H9 (cell line): ENCODE data around the gene SLC7A14. TPM values are rescaled to one million over a fixed set of nuclear protein-coding genes. Genes with fewer than 3 reads are reported as not detected.

ENCODE experiments used
- DNase-seq: peaks from one replicate; pipeline ENCODE4 v3.0.0-alpha.2; 2017
- H2AFZ ChIP-seq: one replicate; pipeline ENCODE4 v1.6.1; 2013; ENCODE audit warnings: mild to moderate bottlenecking, low read length, control low read depth, moderate library complexity
- H2AK5ac ChIP-seq: 2 replicates; pipeline ENCODE4 v1.6.1; 2013; ENCODE audit warnings: low read length, control low read depth, mixed read lengths; ENCODE audit not compliant: insufficient read length
- H2BK120ac ChIP-seq: one replicate; pipeline ENCODE4 v1.6.1; 2013; ENCODE audit warnings: low read depth, mild to moderate bottlenecking, low read length, control low read depth, inconsistent platforms; ENCODE audit not compliant: poor library complexity, severe bottlenecking
- H2BK12ac ChIP-seq: 2 replicates; pipeline ENCODE4 v1.6.1; 2013; ENCODE audit warnings: low read length, control low read depth, mixed read lengths, low read depth; ENCODE audit not compliant: insufficient read length
- H2BK15ac ChIP-seq: 2 replicates; pipeline ENCODE4 v1.6.1; 2013; ENCODE audit warnings: low read depth, low read length, control low read depth
- H2BK20ac ChIP-seq: one replicate; pipeline ENCODE4 v1.6.1; 2013; ENCODE audit warnings: low read depth, mild to moderate bottlenecking, low read length, control low read depth, inconsistent platforms; ENCODE audit not compliant: poor library complexity, severe bottlenecking
- H2BK5ac ChIP-seq: 2 replicates; pipeline ENCODE4 v1.6.1; 2013; ENCODE audit warnings: low read length, control low read depth, mixed read lengths; ENCODE audit not compliant: insufficient read length
- H3K14ac ChIP-seq: 2 replicates; pipeline ENCODE4 v1.6.1; 2013; ENCODE audit warnings: low read length, control low read depth; ENCODE audit not compliant: insufficient read depth
- H3K18ac ChIP-seq: 2 replicates; pipeline ENCODE4 v1.6.1; 2013; ENCODE audit warnings: low read depth, mild to moderate bottlenecking, mixed read lengths, low read length, control low read depth; ENCODE audit not compliant: insufficient read length
- H3K23ac ChIP-seq: 2 replicates; pipeline ENCODE4 v1.6.1; 2013; ENCODE audit warnings: low read length, control low read depth, mixed read lengths, low read depth; ENCODE audit not compliant: insufficient read length
- H3K23me2 ChIP-seq: 2 replicates; pipeline ENCODE4 v1.6.1; 2013; ENCODE audit warnings: low read depth, mild to moderate bottlenecking, mixed read lengths, low read length, control low read depth; ENCODE audit not compliant: insufficient read length, poor library complexity, severe bottlenecking
- H3K27ac ChIP-seq: 2 replicates; pipeline ENCODE4 v1.5.1; 2013; ENCODE audit warnings: low read length, control low read depth, mixed read lengths, low read depth; ENCODE audit not compliant: insufficient read length
- H3K27me3 ChIP-seq: 2 replicates; pipeline ENCODE4 v1.6.1; 2013; ENCODE audit warnings: low read length, control low read depth, inconsistent platforms; ENCODE audit not compliant: insufficient read depth
- H3K4ac ChIP-seq: 2 replicates; pipeline ENCODE4 v1.6.1; 2013; ENCODE audit warnings: low read depth, mild to moderate bottlenecking, control low read depth, inconsistent platforms, low read length, moderate library complexity
- H3K4me1 ChIP-seq: 2 replicates; pipeline ENCODE4 v1.6.1; 2013; ENCODE audit warnings: low read length, control low read depth, inconsistent platforms; ENCODE audit not compliant: insufficient read depth
- H3K4me2 ChIP-seq: 2 replicates; pipeline ENCODE4 v1.6.1; 2013; ENCODE audit warnings: low read length, control low read depth, mixed read lengths; ENCODE audit not compliant: insufficient read length, insufficient read depth
- H3K56ac ChIP-seq: 2 replicates; pipeline ENCODE4 v1.6.1; 2013; ENCODE audit warnings: low read depth, mild to moderate bottlenecking, mixed read lengths, low read length, control low read depth; ENCODE audit not compliant: insufficient read length
- H3K79me1 ChIP-seq: 2 replicates; pipeline ENCODE4 v1.6.1; 2013; ENCODE audit warnings: low read depth, mild to moderate bottlenecking, moderate library complexity, low read length, control low read depth, inconsistent platforms; ENCODE audit not compliant: insufficient read depth, poor library complexity, severe bottlenecking
- H3K79me2 ChIP-seq: 2 replicates; pipeline ENCODE4 v1.6.1; 2013; ENCODE audit warnings: low read length, control low read depth, inconsistent platforms; ENCODE audit not compliant: insufficient read depth
- H3K9ac ChIP-seq: 2 replicates; pipeline ENCODE4 v1.6.1; 2013; ENCODE audit warnings: low read length, control low read depth, mixed read lengths; ENCODE audit not compliant: insufficient read length; ENCODE audit errors: extremely low read depth
- H3K9me3 ChIP-seq: one replicate; pipeline ENCODE4 v1.6.1; 2013; ENCODE audit warnings: low read depth, low read length, inconsistent platforms; ENCODE audit not compliant: control insufficient read depth
- H3T11ph ChIP-seq: one replicate; pipeline ENCODE4 v1.6.1; 2013; ENCODE audit warnings: mild to moderate bottlenecking, low read length, control low read depth, inconsistent platforms
- H4K20me1 ChIP-seq: one replicate; pipeline ENCODE4 v1.6.1; 2013; ENCODE audit not compliant: control insufficient read depth, insufficient read length, insufficient read depth
- H4K5ac ChIP-seq: 2 replicates; pipeline ENCODE4 v1.6.1; 2013; ENCODE audit warnings: low read depth, mild to moderate bottlenecking, mixed read lengths, low read length, control low read depth; ENCODE audit not compliant: insufficient read length
- H4K8ac ChIP-seq: replicated peaks from 2 replicates; pipeline ENCODE4 v1.6.1; 2013; ENCODE audit warnings: low read length, control low read depth, mixed read lengths, low read depth; ENCODE audit not compliant: insufficient read length
- H4K91ac ChIP-seq: 2 replicates; pipeline ENCODE4 v1.6.1; 2013; ENCODE audit warnings: low read depth, mild to moderate bottlenecking, moderate library complexity, mixed read lengths, low read length, control low read depth; ENCODE audit not compliant: insufficient read length
- H3K27ac Mint-ChIP-seq, 3 experiments: 2 replicates in 2 of 3; 3 replicates in 1 of 3; pipeline ENCODE4 v1.8.0; 2020 to 2021; ENCODE audit warnings: mixed read lengths in 3 of 3, mild to moderate bottlenecking in 1 of 3, moderate library complexity in 1 of 3
- H3K27me3 Mint-ChIP-seq: 2 replicates; pipeline ENCODE4 v1.8.0; 2021; ENCODE audit warnings: low read depth, mild to moderate bottlenecking, moderate library complexity, mixed read lengths
- H3K36me3 Mint-ChIP-seq, 3 experiments: 2 replicates in 2 of 3; 3 replicates in 1 of 3; pipeline ENCODE4 v1.8.0; 2020 to 2021; ENCODE audit warnings: low read depth in 3 of 3, mixed read lengths in 3 of 3; ENCODE audit not compliant: insufficient read depth in 1 of 3
- H3K4me1 Mint-ChIP-seq, 2 experiments: 2 replicates each; pipeline ENCODE4 v1.8.0; 2020; ENCODE audit warnings: mixed read lengths in 2 of 2
- H3K4me3 Mint-ChIP-seq, 2 experiments: 2 replicates in 1 of 2; 3 replicates in 1 of 2; pipeline ENCODE4 v1.8.0; 2020 to 2021; ENCODE audit warnings: mild to moderate bottlenecking in 2 of 2, mixed read lengths in 2 of 2, moderate library complexity in 1 of 2
- H3K9me3 Mint-ChIP-seq, 2 experiments: 2 replicates in 1 of 2; 3 replicates in 1 of 2; pipeline ENCODE4 v1.8.0; 2020; ENCODE audit warnings: mild to moderate bottlenecking in 2 of 2, mixed read lengths in 2 of 2, moderate library complexity in 1 of 2
- WGBS: extraction: QIAGEN DNeasy Blood & Tissue Kit; methylation state at CpG from one replicate; pipeline ENCODE4 v1.1.7; 2013; ENCODE audit warnings: missing lambda C conversion rate, low lambda C conversion rate, mixed read lengths; ENCODE audit not compliant: insufficient read length; ENCODE audit errors: extremely low coverage; 5-methylcytosine and 5-hydroxymethylcytosine counted together
- total RNA-seq: library from RNA; stranded (reverse); gene quantifications from 2 replicates; pipeline ENCODE4 v1.2.1, GENCODE V29; 2021
- TF ChIP-seq, protein P1 (sequence below): fragments of 200-600 bp; sonication (generic); conservative IDR thresholded peaks from 3 replicates; pipeline ENCODE4 v1.8.0; 2021; ENCODE audit warnings: antibody characterized with exemption, mild to moderate bottlenecking

SLC7A14 gene
- total RNA-seq, 1 experiment from 2014 or later = 0.42 TPM

DNA sequence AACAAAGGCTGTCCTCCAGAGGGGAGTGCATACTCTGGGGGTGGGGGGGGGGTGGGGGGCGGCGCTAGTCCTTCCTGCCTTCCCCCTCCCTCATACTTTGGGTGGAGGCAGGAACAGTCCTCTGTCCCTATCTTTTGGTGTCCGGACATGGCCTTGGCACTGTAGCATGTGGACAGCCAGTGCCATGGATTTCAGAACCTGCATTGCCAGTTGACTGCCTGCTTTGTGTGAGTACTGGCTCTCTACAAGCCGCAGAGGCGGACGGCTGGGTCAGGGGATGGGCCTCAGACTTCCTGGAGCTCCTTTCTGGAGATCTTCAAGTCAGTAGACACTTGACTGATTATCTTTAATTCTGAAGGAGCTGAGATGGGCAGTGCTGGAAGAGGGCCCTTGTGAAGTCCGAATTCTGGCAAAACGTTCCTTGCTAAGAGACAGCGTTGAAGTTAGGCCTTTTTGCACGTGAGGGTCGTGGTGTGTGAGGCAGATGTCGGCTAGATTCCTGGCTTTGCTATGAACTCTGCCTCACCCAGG is 164.7 kb downstream of the SLC7A14 start:
- H3K27me3 Mint-ChIP-seq = peaks cover 55% of the 10 kb centered on the region

More for the DNA sequence above, 164.7 kb downstream of the SLC7A14 start:
- peaks cover 0 to 7% (median 0%) of the 10 kb centered on the region in 3 experiments; a peak in 3 of 7 replicates for H3K36me3 Mint-ChIP-seq
- Histone ChIP-seq H2BK12ac (no peak overlapping the region), H4K91ac (no peak overlapping the region), H3K14ac (no peak overlapping the region), H3K27ac (no peak overlapping the region), H3K23ac (no peak overlapping the region), H3K4ac (no peak overlapping the region), H2BK5ac (no peak overlapping the region), H3K79me2 (no peaks in the 10 kb centered on the region), H2BK20ac (no peak overlapping the region), H2BK15ac (no peak overlapping the region), H3K9me3 (no peaks in the 10 kb centered on the region), H3K18ac (no peak overlapping the region), H3K4me1 (0 out of 2 replicates have a peak, but pooled peaks cover 3% of the 10 kb centered on the region), H4K8ac (no peak overlapping the region), H2BK120ac (no peak overlapping the region), H3K4me2 (no peak overlapping the region), H3K23me2 (peaks cover 13% of the 10 kb centered on the region), H2AK5ac (no peak overlapping the region), H3K79me1 (no peaks in the 10 kb centered on the region), H4K5ac (no peak overlapping the region), H3K9ac (no peak overlapping the region), H3K27me3 (peaks cover 25% of the 10 kb centered on the region; the same call in 1 of the 2 replicates), H3K56ac (no peak overlapping the region), H3T11ph (no peak overlapping the region), H2AFZ (no peak overlapping the region), H4K20me1 (no peaks in the 10 kb centered on the region)
- no peak overlapping the region for H3K27ac Mint-ChIP-seq
- no peaks in the 10 kb centered on the region for H3K9me3 Mint-ChIP-seq
- no CpG with 5 or more reads among the region's 12 CpGs for WGBS
- no peak overlapping the region for H3K4me3 Mint-ChIP-seq
- peaks cover 19 to 26% of the 10 kb centered on the region in 2 experiments for H3K4me1 Mint-ChIP-seq
- no peak for DNase-seq
- TF ChIP-seq, protein P1, sequence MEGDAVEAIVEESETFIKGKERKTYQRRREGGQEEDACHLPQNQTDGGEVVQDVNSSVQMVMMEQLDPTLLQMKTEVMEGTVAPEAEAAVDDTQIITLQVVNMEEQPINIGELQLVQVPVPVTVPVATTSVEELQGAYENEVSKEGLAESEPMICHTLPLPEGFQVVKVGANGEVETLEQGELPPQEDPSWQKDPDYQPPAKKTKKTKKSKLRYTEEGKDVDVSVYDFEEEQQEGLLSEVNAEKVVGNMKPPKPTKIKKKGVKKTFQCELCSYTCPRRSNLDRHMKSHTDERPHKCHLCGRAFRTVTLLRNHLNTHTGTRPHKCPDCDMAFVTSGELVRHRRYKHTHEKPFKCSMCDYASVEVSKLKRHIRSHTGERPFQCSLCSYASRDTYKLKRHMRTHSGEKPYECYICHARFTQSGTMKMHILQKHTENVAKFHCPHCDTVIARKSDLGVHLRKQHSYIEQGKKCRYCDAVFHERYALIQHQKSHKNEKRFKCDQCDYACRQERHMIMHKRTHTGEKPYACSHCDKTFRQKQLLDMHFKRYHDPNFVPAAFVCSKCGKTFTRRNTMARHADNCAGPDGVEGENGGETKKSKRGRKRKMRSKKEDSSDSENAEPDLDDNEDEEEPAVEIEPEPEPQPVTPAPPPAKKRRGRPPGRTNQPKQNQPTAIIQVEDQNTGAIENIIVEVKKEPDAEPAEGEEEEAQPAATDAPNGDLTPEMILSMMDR = no peak
